Measurements from ENCODE around the gene PROM1.

DNA sequence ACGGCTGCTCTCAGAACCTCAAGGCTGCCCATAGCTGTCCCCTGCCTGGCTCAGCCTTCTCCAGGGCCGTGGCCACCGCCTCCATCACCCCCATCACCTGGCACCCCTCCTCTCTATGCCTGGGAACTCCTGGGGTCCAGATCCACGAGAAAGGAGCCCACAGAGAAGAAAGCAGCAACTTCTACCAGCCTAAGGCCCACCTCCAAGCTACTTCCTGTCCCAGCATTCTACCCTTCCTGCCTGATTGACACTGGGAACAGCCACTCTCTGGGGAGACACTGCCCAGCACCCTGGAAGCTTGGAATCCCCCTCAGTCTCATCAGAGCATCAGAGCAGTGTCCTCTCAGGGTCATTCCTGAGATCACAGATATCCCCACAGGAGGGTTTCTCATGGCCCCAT is 36.9 kb upstream of the PROM1 start:
- TF ChIP-seq POLR2A (IDR thresholded peaks at IDR 0.05), result no peak
- TF ChIP-seq POLR2AphosphoS5 (IDR thresholded peaks at IDR 0.05; ENCODE audit: insufficient read depth in 1 of 2, low read depth in 1 of 2), result no peak
